Activated T-helper 1 cell treated with anti-CD3 and anti-CD28 coated beads, Interleukin-12 subunit alpha, Interleukin-12 subunit beta, Interleukin-2, Interleukin-4 antibody, amounts not matched to agents 30 ng/mL and 10 ng/mL and 1 ng/mL, durations not matched to agents 14 hours and 24 hours and 36 hours (primary cell): ENCODE measurements around the gene CELSR2. TPM values are rescaled to one million over a fixed set of nuclear protein-coding genes. Genes with fewer than 3 reads are reported as not detected.

Experiments used
- DNase-seq: peaks from one replicate; pipeline ENCODE4 v3.0.0; 2021; ENCODE audit warnings: low spot score
- H3K27ac Mint-ChIP-seq: one replicate; pipeline ENCODE4 v1.8.0; 2021; ENCODE audit warnings: mild to moderate bottlenecking, mixed read lengths
- H3K27me3 Mint-ChIP-seq: one replicate; pipeline ENCODE4 v1.8.0; 2022; ENCODE audit warnings: mild to moderate bottlenecking, moderate library complexity, mixed read lengths; ENCODE audit not compliant: insufficient read depth
- H3K36me3 Mint-ChIP-seq: one replicate; pipeline ENCODE4 v1.8.0; 2021; ENCODE audit warnings: low read depth, mixed read lengths
- H3K4me1 Mint-ChIP-seq: one replicate; pipeline ENCODE4 v1.8.0; 2021; ENCODE audit warnings: low read depth, mixed read lengths
- H3K4me3 Mint-ChIP-seq: one replicate; pipeline ENCODE4 v1.8.0; 2021; ENCODE audit warnings: mild to moderate bottlenecking, moderate library complexity, mixed read lengths
- H3K9me3 Mint-ChIP-seq: one replicate; pipeline ENCODE4 v1.8.0; 2021; ENCODE audit warnings: mixed read lengths
- intact Hi-C: fragments of 100-400 bp; cut with micrococcal nuclease; formaldehyde crosslinking; loops from one replicate; pipeline ENCODE4 v1.15.1; 2024
- total RNA-seq: library from RNA; stranded (reverse); gene quantifications from 2 replicates; pipeline ENCODE4 v1.2.3, GENCODE V29; 2022

Gene CELSR2
- total RNA-seq, 1 donor from 2014 or later, result 4.1 TPM

GRCh38 chr1:109290137-109290536, 40.8 kb downstream of the CELSR2 start:
- Mint-ChIP-seq H3K9me3 (no peaks in the 10 kb centered on the region), H3K27ac (no peak overlapping the region), H3K4me3 (no peak overlapping the region), H3K36me3 (no peaks in the 10 kb centered on the region), H3K4me1 (no peaks in the 10 kb centered on the region), H3K27me3 (peaks cover 12% of the 10 kb centered on the region)
- DNase-seq, result no peak
- intact Hi-C loops, result no loop called here

DNA sequence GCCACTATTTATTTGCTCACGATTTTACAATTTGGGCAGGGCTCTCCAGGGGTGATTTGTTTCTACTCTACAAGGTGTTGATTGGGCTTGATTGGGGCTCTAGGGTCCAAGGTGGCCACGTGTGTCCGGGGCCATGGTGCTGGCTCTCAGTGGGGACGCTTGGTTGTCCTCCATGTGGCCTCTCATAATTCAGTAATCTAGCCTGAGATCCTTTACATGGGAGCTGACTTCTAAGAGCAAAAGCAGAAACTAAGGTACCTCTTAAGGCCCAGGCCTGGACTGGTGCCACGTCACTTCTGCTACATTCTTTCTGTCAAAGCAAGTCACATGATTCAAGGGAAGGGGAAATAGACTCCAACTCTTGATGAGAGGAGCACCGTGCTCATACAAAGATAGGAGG, 41.7 kb downstream of the CELSR2 start:
- no peak overlapping the region for H3K27ac Mint-ChIP-seq
- H3K4me1 Mint-ChIP-seq, result no peaks in the 10 kb centered on the region
- peaks cover 12% of the 10 kb centered on the region for H3K27me3 Mint-ChIP-seq
- no peak overlapping the region for H3K4me3 Mint-ChIP-seq
- no peaks in the 10 kb centered on the region for H3K9me3 Mint-ChIP-seq
- no peak for DNase-seq
- intact Hi-C loops, result no loop called here
- no peaks in the 10 kb centered on the region for H3K36me3 Mint-ChIP-seq

GRCh38 chr1:109292364-109292763, 43.0 kb downstream of the CELSR2 start:
- Mint-ChIP-seq H3K27me3 (peaks cover 14% of the 10 kb centered on the region), H3K27ac (no peak overlapping the region), H3K4me3 (no peak overlapping the region), H3K4me1 (no peaks in the 10 kb centered on the region), H3K36me3 (no peaks in the 10 kb centered on the region), H3K9me3 (no peaks in the 10 kb centered on the region)
- DNase-seq, result no peak
- intact Hi-C loops, result no loop called here

GRCh38 chr1:109293026-109293425, 43.7 kb downstream of the CELSR2 start:
- no peak for DNase-seq
- H3K36me3 Mint-ChIP-seq, result no peaks in the 10 kb centered on the region
- H3K4me3 Mint-ChIP-seq, result no peak overlapping the region
- H3K27me3 Mint-ChIP-seq, result peaks cover 11% of the 10 kb centered on the region
- intact Hi-C loops, result no loop called here
- H3K9me3 Mint-ChIP-seq, result no peaks in the 10 kb centered on the region
- no peak overlapping the region for H3K27ac Mint-ChIP-seq
- no peaks in the 10 kb centered on the region for H3K4me1 Mint-ChIP-seq

- no peak for DNase-seq
- no peaks in the 10 kb centered on the region for H3K36me3 Mint-ChIP-seq
- no peak overlapping the region for H3K4me3 Mint-ChIP-seq
- peaks cover 8% of the 10 kb centered on the region for H3K4me1 Mint-ChIP-seq
- H3K27me3 Mint-ChIP-seq, result peaks cover 11% of the 10 kb centered on the region
- H3K27ac Mint-ChIP-seq, result no peak overlapping the region
- H3K9me3 Mint-ChIP-seq, result no peaks in the 10 kb centered on the region
- intact Hi-C loops, result no loop called here
Observed at GRCh38 chr1:109294481-109294880, 45.1 kb downstream of the CELSR2 start.

DNA sequence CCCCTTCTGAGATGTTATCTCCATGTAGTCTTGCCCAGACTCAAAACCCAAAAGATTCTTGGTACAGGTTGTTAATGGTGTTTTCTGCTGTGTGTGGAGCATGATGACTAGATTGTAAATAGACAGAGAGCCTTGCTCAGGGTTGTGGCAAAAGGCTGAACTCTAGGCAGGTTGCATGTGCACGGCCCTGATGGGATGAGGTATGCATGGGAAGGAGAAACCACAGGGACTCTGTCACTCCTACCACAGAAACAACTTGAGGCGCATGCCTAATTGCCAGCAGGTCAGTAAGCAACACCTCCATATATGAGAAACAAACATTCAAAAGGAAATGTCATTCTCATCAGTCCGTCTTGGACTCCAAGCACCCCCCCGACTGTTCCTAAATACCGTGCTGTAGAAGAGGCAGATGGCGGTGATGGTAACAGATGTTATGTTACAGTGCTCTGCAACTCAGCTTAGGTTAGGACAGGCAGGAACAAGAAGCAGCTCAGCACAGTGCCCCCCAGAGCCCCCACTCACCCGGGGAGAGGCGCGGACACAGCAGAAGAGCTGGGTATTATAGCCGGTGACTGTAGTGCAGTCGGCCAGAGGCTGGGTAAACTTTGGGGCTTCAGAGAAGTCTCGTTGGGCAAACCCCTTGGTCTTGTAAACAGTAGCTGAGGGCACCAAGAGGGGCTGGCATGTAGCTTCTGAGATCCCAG, 46.5 kb downstream of the CELSR2 start:
- H3K4me1 Mint-ChIP-seq, result peaks cover 8% of the 10 kb centered on the region
- no peaks in the 10 kb centered on the region for H3K36me3 Mint-ChIP-seq
- H3K27ac Mint-ChIP-seq, result no peak overlapping the region
- intact Hi-C loops, result no loop called here
- no peak overlapping the region for H3K4me3 Mint-ChIP-seq
- no peaks in the 10 kb centered on the region for H3K9me3 Mint-ChIP-seq
- DNase-seq, result no peak
- peaks cover 10% of the 10 kb centered on the region for H3K27me3 Mint-ChIP-seq

DNA sequence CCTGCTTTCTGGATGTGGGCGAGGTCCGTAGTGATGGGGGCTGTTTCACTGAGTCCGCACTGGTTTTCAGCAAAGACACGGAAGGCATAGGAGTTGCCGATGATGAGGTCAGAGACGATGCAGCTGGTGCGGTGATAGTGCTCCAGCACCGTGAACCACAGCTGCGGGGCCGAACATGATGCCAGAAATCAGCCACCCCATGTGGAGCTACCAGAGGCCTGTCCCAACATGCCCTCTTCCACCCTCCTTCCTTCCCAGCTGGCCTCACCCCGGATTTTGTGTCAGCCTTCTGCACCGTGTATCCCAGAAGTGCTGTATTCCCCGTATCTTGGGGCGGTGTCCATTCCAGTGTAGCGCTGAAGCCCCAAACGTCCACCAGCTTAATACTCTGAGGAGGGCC, 47.4 kb downstream of the CELSR2 start:
- Mint-ChIP-seq H3K36me3 (no peaks in the 10 kb centered on the region), H3K27me3 (peaks cover 10% of the 10 kb centered on the region), H3K27ac (no peak overlapping the region), H3K9me3 (no peaks in the 10 kb centered on the region), H3K4me3 (no peak overlapping the region), H3K4me1 (peaks cover 8% of the 10 kb centered on the region)
- intact Hi-C loops, result no loop called here
- no peak for DNase-seq

DNA sequence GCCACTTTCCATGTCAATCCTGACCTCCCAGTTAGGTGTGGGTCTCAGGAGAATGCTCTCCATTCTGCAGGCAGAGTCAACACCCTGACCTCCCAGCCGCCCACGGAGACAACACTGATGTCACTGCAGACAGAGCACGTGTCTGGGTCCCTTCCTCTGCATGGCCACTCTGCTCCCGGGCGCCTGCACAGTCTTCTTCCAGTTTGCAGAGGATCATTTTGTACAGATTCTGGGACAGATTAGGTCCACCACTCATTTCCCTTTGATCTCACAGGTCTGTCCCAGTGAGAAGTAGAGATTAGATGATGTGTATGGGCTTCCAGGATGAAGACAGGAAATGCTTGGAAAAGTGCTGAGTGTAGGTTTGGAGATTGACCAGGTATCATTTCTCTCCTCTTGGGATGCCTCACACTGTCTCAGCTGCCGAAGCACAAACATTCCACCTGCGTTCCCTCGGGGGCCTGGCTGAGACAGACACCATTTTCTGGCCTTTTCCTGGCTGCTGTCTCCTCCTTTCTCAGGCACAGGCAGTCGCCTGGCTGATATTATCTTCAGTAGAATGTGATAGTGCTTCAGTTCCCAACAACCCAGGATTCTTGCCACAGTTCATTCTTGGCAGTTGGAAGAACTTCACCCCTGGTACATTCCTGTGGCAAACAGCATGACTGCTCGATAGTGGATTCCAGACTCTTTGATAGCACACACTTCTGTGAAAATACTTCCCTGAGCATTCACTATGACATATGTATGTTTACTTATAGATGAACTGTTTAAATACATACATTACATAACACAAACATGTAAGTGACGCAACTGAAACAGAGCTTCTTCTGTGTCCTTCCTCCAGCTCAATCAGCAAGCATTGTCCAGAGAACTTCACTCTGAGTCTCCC, 49.6 kb downstream of the CELSR2 start:
- no peak for DNase-seq
- Mint-ChIP-seq H3K4me3 (no peak overlapping the region), H3K27me3 (peaks cover 10% of the 10 kb centered on the region), H3K4me1 (peaks cover 8% of the 10 kb centered on the region), H3K36me3 (no peaks in the 10 kb centered on the region), H3K27ac (peak overlapping the region; percentile 41), H3K9me3 (no peaks in the 10 kb centered on the region)
- intact Hi-C loops, result no loop called here

- Mint-ChIP-seq H3K4me1 (peaks cover 8% of the 10 kb centered on the region), H3K9me3 (no peaks in the 10 kb centered on the region), H3K27ac (no peak overlapping the region), H3K4me3 (no peak overlapping the region), H3K36me3 (no peaks in the 10 kb centered on the region), H3K27me3 (peaks cover 9% of the 10 kb centered on the region)
- intact Hi-C loops, result no loop called here
- no peak for DNase-seq
Observed at GRCh38 chr1:109299558-109300343, 50.4 kb downstream of the CELSR2 start.

DNA sequence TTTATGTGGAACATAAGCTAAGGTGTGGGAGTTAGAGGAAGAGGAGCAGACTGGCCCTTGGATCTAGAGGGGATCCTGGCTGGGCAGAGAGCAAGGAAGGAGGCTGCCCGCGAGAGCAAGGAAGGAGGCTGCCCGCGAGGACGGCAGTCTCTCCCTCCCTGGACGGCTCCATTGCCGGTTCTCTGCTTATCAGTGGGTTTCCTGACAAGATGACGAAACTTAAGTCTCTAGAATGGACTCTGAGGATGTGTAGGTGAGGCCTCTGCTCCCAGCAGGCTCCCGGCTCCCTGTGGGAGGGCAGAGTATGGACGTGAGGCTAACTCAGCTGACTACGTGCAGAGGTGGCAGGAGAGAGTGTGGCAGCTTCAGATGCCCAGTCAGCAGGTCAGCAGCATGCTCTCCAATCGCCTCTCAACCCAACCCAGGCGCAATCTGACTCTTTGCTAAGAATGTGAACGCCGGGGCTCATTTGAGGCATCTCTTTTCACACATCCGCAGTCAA, 51.4 kb downstream of the CELSR2 start:
- H3K27me3 Mint-ChIP-seq, result peaks cover 8% of the 10 kb centered on the region
- H3K9me3 Mint-ChIP-seq, result no peaks in the 10 kb centered on the region
- H3K4me3 Mint-ChIP-seq, result no peak overlapping the region
- no peaks in the 10 kb centered on the region for H3K36me3 Mint-ChIP-seq
- no peak for DNase-seq
- intact Hi-C loops, result no loop called here
- peaks cover 8% of the 10 kb centered on the region for H3K4me1 Mint-ChIP-seq
- no peak overlapping the region for H3K27ac Mint-ChIP-seq

GRCh38 chr1:109301874-109302273, 52.5 kb downstream of the CELSR2 start:
- no peak overlapping the region for H3K4me3 Mint-ChIP-seq
- H3K27ac Mint-ChIP-seq, result no peak overlapping the region
- intact Hi-C loops, result no loop called here
- peaks cover 8% of the 10 kb centered on the region for H3K27me3 Mint-ChIP-seq
- DNase-seq, result no peak
- no peaks in the 10 kb centered on the region for H3K36me3 Mint-ChIP-seq
- no peaks in the 10 kb centered on the region for H3K9me3 Mint-ChIP-seq
- H3K4me1 Mint-ChIP-seq, result peaks cover 8% of the 10 kb centered on the region

GRCh38 chr1:109304226-109304920, 55.0 kb downstream of the CELSR2 start:
- no peaks in the 10 kb centered on the region for H3K9me3 Mint-ChIP-seq
- DNase-seq, result no peak
- no peaks in the 10 kb centered on the region for H3K4me1 Mint-ChIP-seq
- no peak overlapping the region for H3K4me3 Mint-ChIP-seq
- intact Hi-C loops, result no loop called here
- peaks cover 11% of the 10 kb centered on the region for H3K27me3 Mint-ChIP-seq
- H3K27ac Mint-ChIP-seq, result no peak overlapping the region
- H3K36me3 Mint-ChIP-seq, result no peaks in the 10 kb centered on the region
